Neural cell (in vitro differentiated cells): ENCODE results near the gene GHITM.

Source experiments
- EP300 ChIP-seq: fragments of 450-650 bp; conservative IDR thresholded peaks from 2 replicates; pipeline ENCODE4 v1.6.1; 2014; ENCODE audit warnings: antibody characterized with exemption, mild to moderate bottlenecking, moderate library complexity; ENCODE audit not compliant: poor library complexity, severe bottlenecking
- EZH2 ChIP-seq: fragments of 200-600, 300-800 bp; shearing (Covaris generic), sonication (generic); IDR thresholded peaks from 2 replicates; pipeline ENCODE4 v1.6.1; 2014; ENCODE audit warnings: antibody characterized with exemption, low read length, borderline replicate concordance, mild to moderate bottlenecking; ENCODE audit not compliant: insufficient read depth, poor library complexity, severe bottlenecking
- POLR2AphosphoS5 ChIP-seq: IDR thresholded peaks from 2 replicates; pipeline ENCODE4 v1.6.1; 2012
- RAD21 ChIP-seq: fragments of 450-650 bp; conservative IDR thresholded peaks from 2 replicates; pipeline ENCODE4 v1.6.1; 2014; ENCODE audit warnings: antibody characterized with exemption, mild to moderate bottlenecking, moderate library complexity
- REST ChIP-seq: IDR thresholded peaks from 2 replicates; pipeline ENCODE4 v1.6.1; 2012; ENCODE audit warnings: borderline replicate concordance
- TAF1 ChIP-seq: IDR thresholded peaks from 2 replicates; pipeline ENCODE4 v1.6.1; 2012; ENCODE audit warnings: low read depth
- TF ChIP-seq, protein P1 (sequence below): fragments of 450-650 bp; IDR thresholded peaks from 2 replicates; pipeline ENCODE4 v1.5.1; 2014; ENCODE audit warnings: antibody characterized with exemption, mild to moderate bottlenecking, moderate library complexity; ENCODE audit not compliant: poor library complexity, severe bottlenecking

DNA sequence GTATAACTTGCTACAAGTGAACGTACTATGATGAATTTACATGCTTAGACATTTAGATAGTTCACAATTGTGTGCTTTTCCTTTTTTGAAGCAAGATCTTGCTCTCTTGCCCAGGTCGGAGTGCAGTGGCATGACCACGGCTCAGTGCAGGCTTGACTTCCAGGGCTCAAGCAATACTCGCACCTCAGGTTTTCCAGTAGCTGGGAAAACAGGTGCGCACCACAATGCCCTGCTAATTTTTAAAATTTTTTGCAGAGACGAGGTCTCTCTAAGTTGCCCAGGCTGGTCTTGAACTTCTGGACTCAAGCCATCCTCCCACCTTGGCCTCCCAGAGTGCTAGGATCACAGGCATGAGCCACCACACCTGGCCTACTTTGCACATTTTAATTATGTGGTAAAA, 36.1 kb downstream of the GHITM start:
- TF ChIP-seq, protein P1, sequence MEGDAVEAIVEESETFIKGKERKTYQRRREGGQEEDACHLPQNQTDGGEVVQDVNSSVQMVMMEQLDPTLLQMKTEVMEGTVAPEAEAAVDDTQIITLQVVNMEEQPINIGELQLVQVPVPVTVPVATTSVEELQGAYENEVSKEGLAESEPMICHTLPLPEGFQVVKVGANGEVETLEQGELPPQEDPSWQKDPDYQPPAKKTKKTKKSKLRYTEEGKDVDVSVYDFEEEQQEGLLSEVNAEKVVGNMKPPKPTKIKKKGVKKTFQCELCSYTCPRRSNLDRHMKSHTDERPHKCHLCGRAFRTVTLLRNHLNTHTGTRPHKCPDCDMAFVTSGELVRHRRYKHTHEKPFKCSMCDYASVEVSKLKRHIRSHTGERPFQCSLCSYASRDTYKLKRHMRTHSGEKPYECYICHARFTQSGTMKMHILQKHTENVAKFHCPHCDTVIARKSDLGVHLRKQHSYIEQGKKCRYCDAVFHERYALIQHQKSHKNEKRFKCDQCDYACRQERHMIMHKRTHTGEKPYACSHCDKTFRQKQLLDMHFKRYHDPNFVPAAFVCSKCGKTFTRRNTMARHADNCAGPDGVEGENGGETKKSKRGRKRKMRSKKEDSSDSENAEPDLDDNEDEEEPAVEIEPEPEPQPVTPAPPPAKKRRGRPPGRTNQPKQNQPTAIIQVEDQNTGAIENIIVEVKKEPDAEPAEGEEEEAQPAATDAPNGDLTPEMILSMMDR: no peak
- TF ChIP-seq EZH2 (no peak), TAF1 (no peak), RAD21 (no peak), EP300 (no peak), POLR2AphosphoS5 (no peak), REST (no peak)
